Kidney epithelial cell (primary cell): ENCODE data around the gene MAP7. TPM values are rescaled to one million over a fixed set of nuclear protein-coding genes. Genes with fewer than 3 reads are reported as not detected.

Experiments used
- DNase-seq: peaks from one replicate; pipeline ENCODE4 v3.0.0-alpha.2; 2010; ENCODE audit warnings: low read depth
- H3K27me3 ChIP-seq: 2 replicates; pipeline ENCODE4 v1.6.0; 2011; ENCODE audit warnings: low read length; ENCODE audit not compliant: control insufficient read depth, insufficient read depth
- H3K36me3 ChIP-seq: 2 replicates; pipeline ENCODE4 v1.5.1; 2011; ENCODE audit warnings: low read length; ENCODE audit not compliant: control insufficient read depth, insufficient read depth
- H3K4me3 ChIP-seq: 2 replicates; pipeline ENCODE4 v1.5.1; 2011; ENCODE audit warnings: low read depth, mild to moderate bottlenecking, control low read depth, low read length
- total RNA-seq: library from RNA; depleted of rRNA; stranded (reverse); fragments of >200 nt; gene quantifications from 2 replicates; pipeline ENCODE4 v1.2.3, GENCODE V29; 2015
- TF ChIP-seq, protein P1 (sequence below): IDR thresholded peaks from 2 replicates; pipeline ENCODE4 v1.5.1; 2011; ENCODE audit warnings: mild to moderate bottlenecking, moderate library complexity, low read length, control low read depth, inconsistent platforms; ENCODE audit not compliant: insufficient read depth, poor library complexity, severe bottlenecking

The MAP7 gene
- total RNA-seq, 1 donor from 2014 or later, result 17.6 TPM

DNA sequence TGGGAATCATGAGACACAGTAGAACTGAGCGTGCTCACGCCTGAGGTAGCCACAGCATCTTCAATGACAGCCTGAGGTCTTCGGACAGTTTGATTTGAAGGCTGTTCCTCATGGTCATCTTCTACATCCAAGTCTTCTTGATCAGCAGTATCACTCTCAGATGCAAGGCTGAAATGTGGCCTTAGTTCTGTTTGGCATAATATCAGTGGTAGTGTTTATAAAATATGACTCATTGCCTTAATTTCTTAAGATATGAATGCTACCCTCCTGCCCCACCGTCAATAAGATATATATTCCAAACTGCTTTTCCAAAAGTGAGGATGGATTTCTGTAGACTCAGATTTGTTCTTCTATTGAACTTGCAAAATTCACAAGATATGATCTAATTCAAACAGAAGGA, 17.5 kb upstream of the MAP7 start:
- no peaks in the 10 kb centered on the region for H3K27me3 ChIP-seq
- no peak for DNase-seq
- TF ChIP-seq, protein P1, sequence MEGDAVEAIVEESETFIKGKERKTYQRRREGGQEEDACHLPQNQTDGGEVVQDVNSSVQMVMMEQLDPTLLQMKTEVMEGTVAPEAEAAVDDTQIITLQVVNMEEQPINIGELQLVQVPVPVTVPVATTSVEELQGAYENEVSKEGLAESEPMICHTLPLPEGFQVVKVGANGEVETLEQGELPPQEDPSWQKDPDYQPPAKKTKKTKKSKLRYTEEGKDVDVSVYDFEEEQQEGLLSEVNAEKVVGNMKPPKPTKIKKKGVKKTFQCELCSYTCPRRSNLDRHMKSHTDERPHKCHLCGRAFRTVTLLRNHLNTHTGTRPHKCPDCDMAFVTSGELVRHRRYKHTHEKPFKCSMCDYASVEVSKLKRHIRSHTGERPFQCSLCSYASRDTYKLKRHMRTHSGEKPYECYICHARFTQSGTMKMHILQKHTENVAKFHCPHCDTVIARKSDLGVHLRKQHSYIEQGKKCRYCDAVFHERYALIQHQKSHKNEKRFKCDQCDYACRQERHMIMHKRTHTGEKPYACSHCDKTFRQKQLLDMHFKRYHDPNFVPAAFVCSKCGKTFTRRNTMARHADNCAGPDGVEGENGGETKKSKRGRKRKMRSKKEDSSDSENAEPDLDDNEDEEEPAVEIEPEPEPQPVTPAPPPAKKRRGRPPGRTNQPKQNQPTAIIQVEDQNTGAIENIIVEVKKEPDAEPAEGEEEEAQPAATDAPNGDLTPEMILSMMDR, result no peak
- no peak overlapping the region for H3K4me3 ChIP-seq
- no peaks in the 10 kb centered on the region for H3K36me3 ChIP-seq

DNA sequence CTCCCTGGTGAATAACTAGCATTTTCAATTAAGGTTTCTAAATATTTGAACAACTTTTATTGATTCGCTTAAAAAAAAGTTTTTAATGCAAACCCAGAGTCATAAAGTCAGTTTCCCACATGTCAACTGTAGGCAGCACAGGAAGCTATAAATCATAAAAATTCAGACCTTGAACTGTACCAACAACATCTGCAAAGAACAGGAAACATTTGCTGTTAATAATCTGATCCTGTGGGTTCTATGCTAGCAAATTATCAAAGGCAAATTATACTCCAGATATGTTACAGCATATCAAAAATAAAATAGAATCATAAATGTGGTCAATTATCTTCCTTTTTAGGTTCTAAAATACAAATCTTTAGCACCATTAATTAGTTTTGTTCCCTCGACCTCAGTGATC, 16.6 kb upstream of the MAP7 start:
- no peaks in the 10 kb centered on the region for H3K27me3 ChIP-seq
- no peaks in the 10 kb centered on the region for H3K36me3 ChIP-seq
- H3K4me3 ChIP-seq, result no peak overlapping the region
- DNase-seq, result no peak
- TF ChIP-seq, protein P1, result no peak

DNA sequence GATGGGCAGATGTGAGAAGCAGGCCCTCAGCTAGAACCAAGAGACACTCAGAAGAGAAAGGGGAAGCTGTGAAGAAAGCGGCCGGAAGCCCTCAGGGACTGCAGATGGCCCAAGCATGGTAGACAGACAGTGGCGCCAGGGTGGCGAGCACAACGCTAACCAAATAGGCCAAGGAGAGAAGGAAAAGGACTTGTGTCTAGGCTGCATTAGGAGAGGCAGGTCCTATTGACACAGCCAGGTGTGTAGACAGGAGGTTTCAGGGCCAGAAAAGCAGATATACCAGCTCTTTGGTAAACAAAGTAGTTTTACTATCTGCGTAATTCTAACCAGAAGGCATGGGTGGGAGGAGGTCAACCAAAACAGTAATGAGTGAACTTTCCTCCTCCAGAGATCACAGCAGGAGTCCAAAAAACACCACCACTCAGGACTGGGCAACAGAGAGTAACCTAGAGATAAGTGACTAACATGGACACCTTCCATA, 15.8 kb upstream of the MAP7 start:
- Histone ChIP-seq H3K36me3 (no peaks in the 10 kb centered on the region), H3K27me3 (no peaks in the 10 kb centered on the region), H3K4me3 (no peak overlapping the region)
- no peak for DNase-seq
- TF ChIP-seq, protein P1, result no peak

DNA sequence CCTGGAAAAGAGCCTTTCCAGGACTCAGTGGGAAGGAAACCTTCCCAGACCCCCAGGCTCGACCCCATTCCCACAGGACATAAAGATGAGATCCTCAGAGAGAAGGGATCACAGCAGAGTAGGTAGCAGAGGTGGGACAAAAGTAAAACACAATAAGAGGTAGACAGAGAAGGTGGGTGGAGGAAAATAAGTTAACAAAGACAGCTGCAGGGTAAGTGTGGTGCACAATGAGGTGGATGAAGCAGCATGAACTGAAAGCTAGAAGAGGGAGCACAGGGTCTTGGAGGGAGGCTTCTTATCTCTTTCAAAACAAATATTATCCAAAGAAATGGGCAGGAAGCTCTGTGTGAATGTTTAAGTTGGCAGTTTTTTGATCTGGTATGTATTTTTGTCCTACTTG, 14.0 kb upstream of the MAP7 start:
- Histone ChIP-seq H3K27me3 (no peaks in the 10 kb centered on the region), H3K36me3 (no peaks in the 10 kb centered on the region), H3K4me3 (no peak overlapping the region)
- DNase-seq, result no peak
- TF ChIP-seq, protein P1, result no peak

DNA sequence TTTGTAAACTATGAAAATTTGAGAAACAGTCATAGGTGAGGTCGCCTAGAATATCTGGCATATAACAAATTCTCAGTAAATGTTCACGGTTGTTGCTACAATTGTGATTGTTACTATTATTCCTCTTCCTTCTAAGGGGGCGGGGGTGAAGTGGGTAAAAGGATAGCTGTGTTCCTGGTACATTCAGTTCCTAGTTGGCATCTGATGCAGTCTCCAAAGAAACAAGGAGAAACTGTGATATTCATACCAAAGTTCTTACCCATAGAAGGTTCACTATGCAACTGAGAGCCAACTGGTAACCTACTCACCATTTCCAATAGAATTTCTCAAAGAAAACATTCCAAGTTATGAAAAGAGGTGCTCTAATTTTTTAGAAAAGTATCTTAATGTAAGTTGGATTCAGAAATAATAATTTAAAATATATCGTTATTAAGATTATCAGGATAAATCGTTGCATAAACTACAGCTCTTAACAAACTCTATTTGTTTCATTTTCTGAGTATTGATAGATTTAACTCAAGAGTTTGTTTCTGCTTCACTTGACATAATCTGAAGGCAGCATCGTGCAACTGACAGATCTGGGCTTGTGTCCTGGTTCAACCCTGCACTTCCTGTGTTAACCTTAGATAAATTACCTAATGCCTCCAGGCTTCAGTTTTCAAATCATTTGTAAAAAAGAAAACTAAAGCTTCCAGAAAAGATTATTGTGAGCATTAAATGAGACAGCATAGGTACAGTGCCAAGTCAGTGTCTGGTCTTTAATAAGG, 13.3 kb upstream of the MAP7 start:
- no peak for DNase-seq
- TF ChIP-seq, protein P1, result no peak
- no peaks in the 10 kb centered on the region for H3K27me3 ChIP-seq
- no peaks in the 10 kb centered on the region for H3K36me3 ChIP-seq
- H3K4me3 ChIP-seq, result no peak overlapping the region

DNA sequence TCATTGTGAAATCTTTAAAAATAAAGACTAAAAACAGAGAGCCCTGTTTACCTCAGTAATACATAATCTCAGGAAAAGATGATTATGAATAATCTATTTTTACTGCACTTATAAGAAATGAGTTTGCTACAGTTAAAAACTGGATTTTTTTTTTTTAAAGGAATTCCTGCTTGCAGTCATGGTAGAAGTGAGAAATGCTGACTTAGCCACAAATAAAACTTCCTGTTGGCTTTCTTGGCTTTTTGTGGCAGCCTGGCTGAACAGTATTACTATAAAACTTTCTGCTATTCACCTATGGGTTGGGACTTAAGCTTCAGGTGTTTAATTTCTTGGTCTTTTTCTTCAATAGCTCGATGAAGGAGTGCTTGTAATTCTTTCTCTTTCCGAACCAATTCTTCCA, 12.0 kb upstream of the MAP7 start:
- TF ChIP-seq, protein P1, result no peak
- H3K27me3 ChIP-seq, result no peaks in the 10 kb centered on the region
- no peak for DNase-seq
- no peak overlapping the region for H3K4me3 ChIP-seq
- no peaks in the 10 kb centered on the region for H3K36me3 ChIP-seq
